GM12878 (cell line): ENCODE results near the gene IL17RE. TPM values are rescaled to one million over a fixed set of nuclear protein-coding genes. Genes with fewer than 3 reads are reported as not detected.
A peak's percentile ranks its signal among the peaks of the same experiment; 100 is the strongest.

ENCODE experiments used
- ATAC-seq: fragments of 200-7000 bp; cut with Tn5 transposase; 3 replicates; pipeline ENCODE4 v1.9.1; 2020; ENCODE audit warnings: mild to moderate bottlenecking, moderate library complexity
- BruUV-seq: library from RNA; stranded (reverse); fragments of 400-500 nt; replicated peaks from 2 replicates; lab custom pipeline; 2021; lab: Mats Ljungman, UMichigan
- CTCF ChIA-PET: fragments of 300-600 bp; sonication (Branson Sonifier 250); formaldehyde crosslinking; extraction: SDS; loops from one replicate; lab custom pipeline; 2021; ENCODE audit warnings: inconsistent platforms; lab: Yijun Ruan, JAX
- POLR2A ChIA-PET: fragments of 350-600 bp; formaldehyde crosslinking; extraction: SDS; loops from one replicate; lab custom pipeline; 2021; ENCODE audit warnings: inconsistent platforms; lab: Charles Lee
- RAD21 ChIA-PET: fragments of 300-600 bp; sonication (Branson Sonifier 250); formaldehyde crosslinking; loops from one replicate; lab custom pipeline; 2023; ENCODE audit warnings: antibody characterized with exemption; ENCODE audit not compliant: unreplicated experiment; lab: Charles Lee
- SMC1A ChIA-PET: fragments of 300-600 bp; sonication (Branson Sonifier 250); formaldehyde crosslinking; loops from one replicate; lab custom pipeline; 2023; ENCODE audit not compliant: unreplicated experiment, uncharacterized antibody; lab: Charles Lee
- DNase-seq: peaks from one replicate; pipeline ENCODE4 v3.0.0-alpha.2; 2011; ENCODE audit warnings: low read depth, low spot score
- FAIRE-seq: peaks from 3 replicates; lab custom pipeline; 2011; peaks lifted over from hg19 to GRCh38; lab: Jason Lieb, UNC
- H2AFZ ChIP-seq: 2 replicates; pipeline ENCODE4 v1.6.0; 2011; ENCODE audit warnings: low read depth, low read length, control low read depth; ENCODE audit not compliant: control insufficient read depth
- H3K27ac ChIP-seq: 2 replicates; pipeline ENCODE4 v1.5.1; 2011; ENCODE audit warnings: control low read depth; ENCODE audit not compliant: control insufficient read depth, insufficient read depth
- H3K27me3 ChIP-seq, 2 experiments: replicated peaks in 1 of 2; 2 replicates each; pipeline versions ENCODE4 v1.6.0 to v1.6.1; 2011; ENCODE audit warnings: low read length in 1 of 2; ENCODE audit not compliant: control insufficient read depth in 2 of 2, insufficient read depth in 2 of 2
- H3K36me3 ChIP-seq, 2 experiments: 2 replicates each; pipeline ENCODE4 v1.5.1; 2011; ENCODE audit warnings: low read length in 1 of 2; ENCODE audit not compliant: control insufficient read depth in 2 of 2, insufficient read depth in 2 of 2
- H3K4me1 ChIP-seq: 2 replicates; pipeline ENCODE4 v1.6.1; 2011; ENCODE audit warnings: mild to moderate bottlenecking, low read length, moderate library complexity, mixed read lengths; ENCODE audit not compliant: control insufficient read depth, insufficient read depth
- H3K4me2 ChIP-seq: 2 replicates; pipeline ENCODE4 v1.6.0; 2011; ENCODE audit warnings: control low read depth; ENCODE audit not compliant: control insufficient read depth, insufficient read depth
- H3K4me3 ChIP-seq: fragments of 200-600 bp; sonication (generic); 2 replicates; pipeline ENCODE4 v1.5.1; 2016
- H3K79me2 ChIP-seq: 2 replicates; pipeline ENCODE4 v1.6.0; 2011; ENCODE audit warnings: low read length; ENCODE audit not compliant: control insufficient read depth, insufficient read depth
- H3K9ac ChIP-seq: 2 replicates; pipeline ENCODE4 v1.8.0; 2011; ENCODE audit warnings: low read length, control low read depth, mixed read lengths; ENCODE audit not compliant: control insufficient read depth, insufficient read depth
- H3K9me3 ChIP-seq: replicated peaks from 3 replicates; pipeline ENCODE4 v1.5.1; 2011; ENCODE audit warnings: mild to moderate bottlenecking, low read length; ENCODE audit not compliant: control insufficient read depth, insufficient read depth
- H4K20me1 ChIP-seq: 2 replicates; pipeline ENCODE4 v1.6.0; 2011; ENCODE audit not compliant: control insufficient read depth, insufficient read depth
- CBFB ChIP-seq: IDR thresholded peaks from 2 replicates; pipeline ENCODE4 v1.6.1; 2016; ENCODE audit warnings: antibody characterized with exemption, low read depth
- CHD2 ChIP-seq: IDR thresholded peaks from 2 replicates; pipeline ENCODE4 v1.6.1; 2011; ENCODE audit warnings: low read depth, low read length, improper control_type of control experiment, borderline replicate concordance
- CHD4 ChIP-seq: fragments of 200-600 bp; sonication (generic); IDR thresholded peaks from 2 replicates; pipeline ENCODE4 v1.6.1; 2016; ENCODE audit warnings: mild to moderate bottlenecking
- E2F8 ChIP-seq: fragments of 450-650 bp; IDR thresholded peaks from 2 replicates; pipeline ENCODE4 v1.6.1; 2018; ENCODE audit warnings: mild to moderate bottlenecking, low read depth, moderate library complexity; ENCODE audit not compliant: partially characterized antibody
- GABPA ChIP-seq: IDR thresholded peaks from 2 replicates; pipeline ENCODE4 v1.6.1; 2014; ENCODE audit warnings: antibody characterized with exemption, low read depth, mild to moderate bottlenecking, inconsistent platforms
- HDAC6 ChIP-seq: fragments of 200-600 bp; sonication (generic); IDR thresholded peaks from one replicate; pipeline ENCODE4 v1.8.0; 2017; ENCODE audit warnings: antibody characterized with exemption; ENCODE audit not compliant: unreplicated experiment
- MTA2 ChIP-seq: fragments of 450-650 bp; IDR thresholded peaks from 2 replicates; pipeline ENCODE4 v1.6.1; 2016; ENCODE audit warnings: low read depth, mild to moderate bottlenecking, moderate library complexity
- PAX5 ChIP-seq: IDR thresholded peaks from 2 replicates; pipeline ENCODE4 v1.6.1; 2011; ENCODE audit warnings: low read depth, low read length, borderline replicate concordance
- PML ChIP-seq: IDR thresholded peaks from 2 replicates; pipeline ENCODE4 v1.6.1; 2012; ENCODE audit warnings: low read length, inconsistent platforms
- POLR2A ChIP-seq: IDR thresholded peaks from 2 replicates; pipeline ENCODE4 v1.6.1; 2011; ENCODE audit warnings: low read depth, mild to moderate bottlenecking, low read length
- RFX5 ChIP-seq: IDR thresholded peaks from 2 replicates; pipeline ENCODE4 v1.6.1; 2011; ENCODE audit warnings: low read depth, low read length, improper control_type of control experiment
- SREBF2 ChIP-seq: IDR thresholded peaks from 2 replicates; pipeline ENCODE4 v1.6.1; 2012; ENCODE audit warnings: mild to moderate bottlenecking, low read length
- TAF1 ChIP-seq: IDR thresholded peaks from 2 replicates; pipeline ENCODE4 v1.6.1; 2011; ENCODE audit warnings: mild to moderate bottlenecking, low read depth, low read length, borderline replicate concordance
- TCF3 ChIP-seq: IDR thresholded peaks from 2 replicates; pipeline ENCODE4 v1.6.1; 2012; ENCODE audit warnings: low read depth, mild to moderate bottlenecking, low read length, borderline replicate concordance; ENCODE audit not compliant: insufficient read depth
- ZSCAN29 ChIP-seq: fragments of 450-650 bp; IDR thresholded peaks from 2 replicates; pipeline ENCODE4 v1.6.1; 2017; ENCODE audit warnings: mild to moderate bottlenecking, moderate library complexity
- WGBS: methylation state at CpG from one replicate; pipeline ENCODE4 v1.1.6; 2016; ENCODE audit warnings: low lambda C conversion rate; ENCODE audit not compliant: insufficient replicate concordance, insufficient coverage; ENCODE audit errors: missing lambda C conversion rate; 5-methylcytosine and 5-hydroxymethylcytosine counted together
- in situ Hi-C: fragments of 300-500 bp; cut with MboI; formaldehyde crosslinking; loops from 9 replicates; pipeline ENCODE4 v1.14.3; 2018; ENCODE audit warnings: mixed read lengths
- intact Hi-C: fragments of 100-400 bp; cut with micrococcal nuclease; formaldehyde crosslinking; loops from one replicate; pipeline ENCODE4 v1.14.2; 2022; ENCODE audit not compliant: unreplicated experiment
- polyA plus RNA-seq, 11 experiments: library from polyadenylated mRNA; depleted of rRNA in 4 of 11; unstranded in 6 of 11; stranded (reverse) in 5 of 11; fragments of >200 nt; fragmentation: Nextera tagmentation in 4 of 11; fragmentation: Illumina TruSeq in 1 of 11; extraction: Ambion mirVana in 4 of 11; extraction: Trizol in 1 of 11; gene quantifications; 1 replicate in 1 of 11; 2 replicates in 10 of 11; pipeline versions ENCODE4 v1.2.1 to v1.2.3, GENCODE V29; 2011 to 2016; ENCODE audit warnings: inconsistent platforms in 2 of 11, missing spikeins in 2 of 11, low read depth in 1 of 11
- total RNA-seq, 4 experiments: library from RNA; depleted of rRNA in 3 of 4; stranded (reverse); fragments of >200 nt in 3 of 4; fragmentation: Illumina TruSeq in 1 of 4; extraction: Trizol in 1 of 4; gene quantifications; 2 replicates each; pipeline versions ENCODE4 v1.2.1 to v1.2.3, GENCODE V29; 2013 to 2021
- TF ChIP-seq, protein P1 (sequence below): IDR thresholded peaks from 2 replicates; pipeline ENCODE4 v1.6.1; 2011; ENCODE audit warnings: borderline replicate concordance, low read depth, mild to moderate bottlenecking, moderate library complexity, low read length; ENCODE audit not compliant: insufficient read depth, poor library complexity, severe bottlenecking
- TF ChIP-seq, protein P2 (sequence below): IDR thresholded peaks from 2 replicates; pipeline ENCODE4 v1.6.1; 2012; ENCODE audit warnings: low read depth, low read length, improper control_type of control experiment
- TF ChIP-seq, protein P3 (sequence below): fragments of 450-650 bp; IDR thresholded peaks from 2 replicates; pipeline ENCODE4 v1.6.1; 2014; ENCODE audit warnings: mild to moderate bottlenecking

The IL17RE gene
- total and polyA plus RNA-seq, 10 of the 15 experiments (the other 5 are each of a cell fraction or from before 2014, with no cell fraction given) = 0.04 to 0.51 (median 0.12) TPM; not detected in 2

DNA sequence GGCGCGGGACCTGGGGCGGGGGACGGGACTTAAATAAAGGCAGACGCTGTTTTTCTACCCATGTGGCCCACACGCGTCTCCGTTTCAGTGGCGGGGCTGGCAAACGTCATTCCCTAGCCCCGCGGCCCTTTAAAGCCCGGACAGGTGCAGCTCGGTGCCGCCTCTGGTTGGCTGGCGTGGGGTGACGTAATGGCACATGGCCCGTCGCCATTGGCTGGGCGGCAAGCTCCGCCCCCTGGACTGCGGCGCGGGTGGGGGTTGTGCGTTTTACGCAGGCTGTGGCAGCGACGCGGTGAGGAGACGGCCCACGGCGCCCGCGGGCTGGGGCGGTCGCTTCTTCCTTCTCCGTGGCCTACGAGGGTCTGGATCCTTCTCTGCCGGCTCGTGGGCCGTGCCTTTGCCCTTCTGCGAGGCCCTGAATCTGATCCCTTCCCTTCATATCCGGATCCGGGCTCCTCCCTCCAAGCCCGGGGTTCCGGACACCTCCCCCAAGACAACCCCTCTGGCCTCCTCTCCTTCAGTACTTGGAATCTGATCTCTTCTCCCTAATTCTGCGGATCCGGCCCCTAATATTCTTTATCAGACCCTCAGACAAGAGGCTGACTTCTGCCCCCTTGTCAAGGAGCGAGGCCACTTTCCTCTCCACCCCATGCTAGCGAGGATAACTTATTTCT is 31.1 kb downstream of the IL17RE start, which contains the start of gene CRELD1:
TSS of gene CRELD1 (plus strand) at position 274 of the 674 bp plus-strand sequence. CDS start 605 bp downstream, outside the sequence.
- H3K9ac ChIP-seq = peak within 1 kb of the TSS; percentile 84
- peaks cover 9% of the 10 kb centered on the region for H3K4me1 ChIP-seq
- FAIRE-seq = peak; percentile 68
- intact Hi-C loops = loop anchor here (2.0 to 10.0 kb wide), 6 partner anchors 17 to 391 kb away; partner anchors contain the start of genes ARPC4, JAGN1, RPUSD3 and SEC13
- under 1% methylated on average over 43 of the region's 50 CpGs for WGBS
- peak; percentile 81 for DNase-seq
- peaks cover 0 to 2% of the 10 kb centered on the region in 2 experiments; a peak in 1 of 4 replicates for H3K36me3 ChIP-seq
- no TSS peak for BruUV-seq
- peak; percentile 90 for ATAC-seq
- H3K4me3 ChIP-seq = peak within 1 kb of the TSS; percentile 89
- no peaks in the 10 kb centered on the region for H3K9me3 ChIP-seq
- peak within 1 kb of the TSS; percentile 98 for H3K4me2 ChIP-seq
- peaks cover 18% of the 10 kb centered on the region for H3K79me2 ChIP-seq
- no peaks in the 10 kb centered on the region for H4K20me1 ChIP-seq
- peak within 1 kb of the TSS; percentile 86 for H3K27ac ChIP-seq
- ChIA-PET CTCF (interaction anchor here (0.6 to 5.0 kb wide), 20 partner anchors 19 to 580 kb away, joined by 3 to 45 read pairs (median 10); partner anchors contain the start of genes CIDEC, EMC3, FANCD2 and IL17RC), RAD21 (interaction anchor here (0.5 to 5.2 kb wide), 19 partner anchors 9 to 389 kb away, joined by 3 to 51 read pairs (median 7); partner anchors contain the start of genes ARPC4, EMC3, FANCD2 and IRAK2), POLR2A (interaction anchor here (0.7 to 2.2 kb wide), 15 partner anchors 18 to 388 kb away, joined by 3 to 19 read pairs (median 4); partner anchors contain the start of genes CIDEC, FANCD2, GHRL and JAGN1), SMC1A (interaction anchor here (1.0 to 3.8 kb wide), 16 partner anchors 9 to 388 kb away, joined by 3 to 20 read pairs (median 4); partner anchors contain the start of genes EMC3, FANCD2, GHRL and PRRT3)
- in situ Hi-C loops = no loop called here
- peak within 1 kb of the TSS; percentile 88 for H2AFZ ChIP-seq
- H3K27me3 ChIP-seq = no peaks in the 10 kb centered on the region
- TF ChIP-seq SREBF2 (no peak), CHD4 (no peak), PAX5 (no peak; the same call in 1 of the 2 replicates), TAF1 (0 out of 2 replicates have a peak, but pooled peaks have one; percentile 28), CBFB (no peak; the same call in 1 of the 2 replicates), POLR2A (peak; percentile 84), RFX5 (peak; percentile 88), PML (peak; percentile 71; the same call in 1 of the 2 replicates), TCF3 (no peak), E2F8 (no peak), GABPA (peak; percentile 23; the same call in 1 of the 2 replicates), ZSCAN29 (no peak), HDAC6 (no peak), MTA2 (no peak), CHD2 (peak; percentile 84)
- TF ChIP-seq, protein P1, sequence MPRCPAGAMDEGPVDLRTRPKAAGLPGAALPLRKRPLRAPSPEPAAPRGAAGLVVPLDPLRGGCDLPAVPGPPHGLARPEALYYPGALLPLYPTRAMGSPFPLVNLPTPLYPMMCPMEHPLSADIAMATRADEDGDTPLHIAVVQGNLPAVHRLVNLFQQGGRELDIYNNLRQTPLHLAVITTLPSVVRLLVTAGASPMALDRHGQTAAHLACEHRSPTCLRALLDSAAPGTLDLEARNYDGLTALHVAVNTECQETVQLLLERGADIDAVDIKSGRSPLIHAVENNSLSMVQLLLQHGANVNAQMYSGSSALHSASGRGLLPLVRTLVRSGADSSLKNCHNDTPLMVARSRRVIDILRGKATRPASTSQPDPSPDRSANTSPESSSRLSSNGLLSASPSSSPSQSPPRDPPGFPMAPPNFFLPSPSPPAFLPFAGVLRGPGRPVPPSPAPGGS = no peak
- TF ChIP-seq, protein P2, sequence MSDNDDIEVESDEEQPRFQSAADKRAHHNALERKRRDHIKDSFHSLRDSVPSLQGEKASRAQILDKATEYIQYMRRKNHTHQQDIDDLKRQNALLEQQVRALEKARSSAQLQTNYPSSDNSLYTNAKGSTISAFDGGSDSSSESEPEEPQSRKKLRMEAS = peak; percentile 68
- TF ChIP-seq, protein P3, sequence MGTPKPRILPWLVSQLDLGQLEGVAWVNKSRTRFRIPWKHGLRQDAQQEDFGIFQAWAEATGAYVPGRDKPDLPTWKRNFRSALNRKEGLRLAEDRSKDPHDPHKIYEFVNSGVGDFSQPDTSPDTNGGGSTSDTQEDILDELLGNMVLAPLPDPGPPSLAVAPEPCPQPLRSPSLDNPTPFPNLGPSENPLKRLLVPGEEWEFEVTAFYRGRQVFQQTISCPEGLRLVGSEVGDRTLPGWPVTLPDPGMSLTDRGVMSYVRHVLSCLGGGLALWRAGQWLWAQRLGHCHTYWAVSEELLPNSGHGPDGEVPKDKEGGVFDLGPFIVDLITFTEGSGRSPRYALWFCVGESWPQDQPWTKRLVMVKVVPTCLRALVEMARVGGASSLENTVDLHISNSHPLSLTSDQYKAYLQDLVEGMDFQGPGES = no peak
